H9 (cell line): ENCODE results near the gene TTC24. TPM values are rescaled to one million over a fixed set of nuclear protein-coding genes. Genes with fewer than 3 reads are reported as not detected.
A peak's percentile ranks its signal among the peaks of the same experiment; 100 is the strongest.

ENCODE experiments used
- DNase-seq: peaks from one replicate; pipeline ENCODE4 v3.0.0-alpha.2; 2017
- H2AFZ ChIP-seq: one replicate; pipeline ENCODE4 v1.6.1; 2013; ENCODE audit warnings: mild to moderate bottlenecking, low read length, control low read depth, moderate library complexity
- H2AK5ac ChIP-seq: 2 replicates; pipeline ENCODE4 v1.6.1; 2013; ENCODE audit warnings: low read length, control low read depth, mixed read lengths; ENCODE audit not compliant: insufficient read length
- H2BK120ac ChIP-seq: one replicate; pipeline ENCODE4 v1.6.1; 2013; ENCODE audit warnings: low read depth, mild to moderate bottlenecking, low read length, control low read depth, inconsistent platforms; ENCODE audit not compliant: poor library complexity, severe bottlenecking
- H2BK12ac ChIP-seq: 2 replicates; pipeline ENCODE4 v1.6.1; 2013; ENCODE audit warnings: low read length, control low read depth, mixed read lengths, low read depth; ENCODE audit not compliant: insufficient read length
- H2BK15ac ChIP-seq: 2 replicates; pipeline ENCODE4 v1.6.1; 2013; ENCODE audit warnings: low read depth, low read length, control low read depth
- H2BK20ac ChIP-seq: one replicate; pipeline ENCODE4 v1.6.1; 2013; ENCODE audit warnings: low read depth, mild to moderate bottlenecking, low read length, control low read depth, inconsistent platforms; ENCODE audit not compliant: poor library complexity, severe bottlenecking
- H2BK5ac ChIP-seq: 2 replicates; pipeline ENCODE4 v1.6.1; 2013; ENCODE audit warnings: low read length, control low read depth, mixed read lengths; ENCODE audit not compliant: insufficient read length
- H3K14ac ChIP-seq: 2 replicates; pipeline ENCODE4 v1.6.1; 2013; ENCODE audit warnings: low read length, control low read depth; ENCODE audit not compliant: insufficient read depth
- H3K18ac ChIP-seq: 2 replicates; pipeline ENCODE4 v1.6.1; 2013; ENCODE audit warnings: low read depth, mild to moderate bottlenecking, mixed read lengths, low read length, control low read depth; ENCODE audit not compliant: insufficient read length
- H3K23ac ChIP-seq: 2 replicates; pipeline ENCODE4 v1.6.1; 2013; ENCODE audit warnings: low read length, control low read depth, mixed read lengths, low read depth; ENCODE audit not compliant: insufficient read length
- H3K23me2 ChIP-seq: 2 replicates; pipeline ENCODE4 v1.6.1; 2013; ENCODE audit warnings: low read depth, mild to moderate bottlenecking, mixed read lengths, low read length, control low read depth; ENCODE audit not compliant: insufficient read length, poor library complexity, severe bottlenecking
- H3K27ac ChIP-seq: 2 replicates; pipeline ENCODE4 v1.5.1; 2013; ENCODE audit warnings: low read length, control low read depth, mixed read lengths, low read depth; ENCODE audit not compliant: insufficient read length
- H3K27me3 ChIP-seq: 2 replicates; pipeline ENCODE4 v1.6.1; 2013; ENCODE audit warnings: low read length, control low read depth, inconsistent platforms; ENCODE audit not compliant: insufficient read depth
- H3K4ac ChIP-seq: 2 replicates; pipeline ENCODE4 v1.6.1; 2013; ENCODE audit warnings: low read depth, mild to moderate bottlenecking, control low read depth, inconsistent platforms, low read length, moderate library complexity
- H3K4me1 ChIP-seq: 2 replicates; pipeline ENCODE4 v1.6.1; 2013; ENCODE audit warnings: low read length, control low read depth, inconsistent platforms; ENCODE audit not compliant: insufficient read depth
- H3K4me2 ChIP-seq: 2 replicates; pipeline ENCODE4 v1.6.1; 2013; ENCODE audit warnings: low read length, control low read depth, mixed read lengths; ENCODE audit not compliant: insufficient read length, insufficient read depth
- H3K56ac ChIP-seq: 2 replicates; pipeline ENCODE4 v1.6.1; 2013; ENCODE audit warnings: low read depth, mild to moderate bottlenecking, mixed read lengths, low read length, control low read depth; ENCODE audit not compliant: insufficient read length
- H3K79me1 ChIP-seq: 2 replicates; pipeline ENCODE4 v1.6.1; 2013; ENCODE audit warnings: low read depth, mild to moderate bottlenecking, moderate library complexity, low read length, control low read depth, inconsistent platforms; ENCODE audit not compliant: insufficient read depth, poor library complexity, severe bottlenecking
- H3K79me2 ChIP-seq: 2 replicates; pipeline ENCODE4 v1.6.1; 2013; ENCODE audit warnings: low read length, control low read depth, inconsistent platforms; ENCODE audit not compliant: insufficient read depth
- H3K9ac ChIP-seq: 2 replicates; pipeline ENCODE4 v1.6.1; 2013; ENCODE audit warnings: low read length, control low read depth, mixed read lengths; ENCODE audit not compliant: insufficient read length; ENCODE audit errors: extremely low read depth
- H3K9me3 ChIP-seq: one replicate; pipeline ENCODE4 v1.6.1; 2013; ENCODE audit warnings: low read depth, low read length, inconsistent platforms; ENCODE audit not compliant: control insufficient read depth
- H3T11ph ChIP-seq: one replicate; pipeline ENCODE4 v1.6.1; 2013; ENCODE audit warnings: mild to moderate bottlenecking, low read length, control low read depth, inconsistent platforms
- H4K20me1 ChIP-seq: one replicate; pipeline ENCODE4 v1.6.1; 2013; ENCODE audit not compliant: control insufficient read depth, insufficient read length, insufficient read depth
- H4K5ac ChIP-seq: 2 replicates; pipeline ENCODE4 v1.6.1; 2013; ENCODE audit warnings: low read depth, mild to moderate bottlenecking, mixed read lengths, low read length, control low read depth; ENCODE audit not compliant: insufficient read length
- H4K8ac ChIP-seq: replicated peaks from 2 replicates; pipeline ENCODE4 v1.6.1; 2013; ENCODE audit warnings: low read length, control low read depth, mixed read lengths, low read depth; ENCODE audit not compliant: insufficient read length
- H4K91ac ChIP-seq: 2 replicates; pipeline ENCODE4 v1.6.1; 2013; ENCODE audit warnings: low read depth, mild to moderate bottlenecking, moderate library complexity, mixed read lengths, low read length, control low read depth; ENCODE audit not compliant: insufficient read length
- H3K27ac Mint-ChIP-seq, 3 experiments: 2 replicates in 2 of 3; 3 replicates in 1 of 3; pipeline ENCODE4 v1.8.0; 2020 to 2021; ENCODE audit warnings: mixed read lengths in 3 of 3, mild to moderate bottlenecking in 1 of 3, moderate library complexity in 1 of 3
- H3K27me3 Mint-ChIP-seq: 2 replicates; pipeline ENCODE4 v1.8.0; 2021; ENCODE audit warnings: low read depth, mild to moderate bottlenecking, moderate library complexity, mixed read lengths
- H3K36me3 Mint-ChIP-seq, 3 experiments: 2 replicates in 2 of 3; 3 replicates in 1 of 3; pipeline ENCODE4 v1.8.0; 2020 to 2021; ENCODE audit warnings: low read depth in 3 of 3, mixed read lengths in 3 of 3; ENCODE audit not compliant: insufficient read depth in 1 of 3
- H3K4me1 Mint-ChIP-seq, 2 experiments: 2 replicates each; pipeline ENCODE4 v1.8.0; 2020; ENCODE audit warnings: mixed read lengths in 2 of 2
- H3K4me3 Mint-ChIP-seq, 2 experiments: 2 replicates in 1 of 2; 3 replicates in 1 of 2; pipeline ENCODE4 v1.8.0; 2020 to 2021; ENCODE audit warnings: mild to moderate bottlenecking in 2 of 2, mixed read lengths in 2 of 2, moderate library complexity in 1 of 2
- H3K9me3 Mint-ChIP-seq, 2 experiments: 2 replicates in 1 of 2; 3 replicates in 1 of 2; pipeline ENCODE4 v1.8.0; 2020; ENCODE audit warnings: mild to moderate bottlenecking in 2 of 2, mixed read lengths in 2 of 2, moderate library complexity in 1 of 2
- CTCF ChIP-seq: fragments of 200-600 bp; sonication (generic); conservative IDR thresholded peaks from 3 replicates; pipeline ENCODE4 v1.8.0; 2021; ENCODE audit warnings: antibody characterized with exemption, mild to moderate bottlenecking
- WGBS: extraction: QIAGEN DNeasy Blood & Tissue Kit; methylation state at CpG from one replicate; pipeline ENCODE4 v1.1.7; 2013; ENCODE audit warnings: missing lambda C conversion rate, low lambda C conversion rate, mixed read lengths; ENCODE audit not compliant: insufficient read length; ENCODE audit errors: extremely low coverage; 5-methylcytosine and 5-hydroxymethylcytosine counted together
- total RNA-seq: library from RNA; stranded (reverse); gene quantifications from 2 replicates; pipeline ENCODE4 v1.2.1, GENCODE V29; 2021

The TTC24 gene
- total RNA-seq, 1 experiment from 2014 or later, result 0.26 TPM

- peak overlapping the region; percentile 61 to 86 for H3K4me3 Mint-ChIP-seq
- Histone ChIP-seq H3K18ac (no peak overlapping the region), H2BK5ac (no peak overlapping the region), H3K4ac (no peak overlapping the region), H3K56ac (no peak overlapping the region), H3K4me1 (no peaks in the 10 kb centered on the region), H3K4me2 (peak overlapping the region; percentile 56), H3K14ac (no peak overlapping the region), H3K79me2 (no peaks in the 10 kb centered on the region), H2BK120ac (no peak overlapping the region), H3K27ac (no peak overlapping the region), H2BK20ac (no peak overlapping the region), H4K91ac (no peak overlapping the region), H3K23ac (no peak overlapping the region), H3T11ph (no peak overlapping the region), H4K20me1 (no peaks in the 10 kb centered on the region), H2BK15ac (no peak overlapping the region), H3K23me2 (peaks cover 19% of the 10 kb centered on the region), H3K27me3 (peaks cover 24% of the 10 kb centered on the region), H3K9ac (no peak overlapping the region), H4K5ac (no peak overlapping the region), H3K9me3 (no peaks in the 10 kb centered on the region), H2AFZ (no peak overlapping the region), H2BK12ac (no peak overlapping the region), H4K8ac (no peak overlapping the region), H2AK5ac (no peak overlapping the region), H3K79me1 (no peaks in the 10 kb centered on the region)
- WGBS, result no CpG with 5 or more reads among the region's 45 CpGs
- H3K27me3 Mint-ChIP-seq, result peaks cover 88% of the 10 kb centered on the region
- peaks cover 6 to 7% of the 10 kb centered on the region in 2 experiments for H3K4me1 Mint-ChIP-seq
- peak; percentile 82 for TF ChIP-seq CTCF
- no peak for DNase-seq
- H3K27ac Mint-ChIP-seq, result no peak overlapping the region
- no peaks in the 10 kb centered on the region; a peak in 1 of 5 replicates for H3K9me3 Mint-ChIP-seq
- H3K36me3 Mint-ChIP-seq, result no peaks in the 10 kb centered on the region
Measured at GRCh38 chr1:156625436-156626078, 46.0 kb downstream of the TTC24 start.
